ENCODE results near the gene TOX2.

Gene TOX2

DNA sequence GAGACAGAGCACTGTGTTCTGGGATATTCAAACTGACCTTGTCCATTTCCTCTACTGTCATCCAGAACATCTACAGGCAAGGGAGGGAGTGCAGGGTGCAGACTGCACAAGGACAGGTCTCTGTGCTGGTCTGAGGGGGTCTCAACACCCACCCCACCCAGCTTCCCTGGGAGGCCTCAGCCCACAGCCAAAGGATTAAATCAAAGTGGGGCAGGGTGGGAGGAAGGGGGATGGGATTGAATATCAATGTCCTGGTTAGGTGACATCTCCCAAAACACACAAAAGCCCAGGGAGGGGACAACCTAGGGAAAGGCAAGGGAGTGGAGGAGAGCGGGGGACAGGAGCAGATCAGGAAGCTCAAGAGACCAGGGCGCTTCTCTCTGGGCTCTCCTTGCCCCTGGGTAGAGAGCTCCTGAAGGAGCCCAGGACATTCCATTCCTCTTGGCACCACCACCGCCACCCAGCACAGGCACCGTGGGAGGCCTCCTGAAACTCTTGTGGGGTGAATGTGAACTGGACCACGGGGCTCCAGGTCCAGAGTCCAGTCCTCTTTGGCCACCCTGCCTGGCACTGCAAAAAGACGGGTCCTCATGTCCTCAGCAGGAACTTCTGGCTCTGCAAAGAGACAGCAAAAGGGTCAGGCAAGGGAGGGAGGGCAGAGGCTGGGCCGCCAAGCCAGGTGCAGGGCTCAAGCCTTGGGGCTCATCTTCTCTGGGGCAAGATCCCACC lies 198.4 kb downstream of the TOX2 start:
- FAIRE-seq = no peak

DNA sequence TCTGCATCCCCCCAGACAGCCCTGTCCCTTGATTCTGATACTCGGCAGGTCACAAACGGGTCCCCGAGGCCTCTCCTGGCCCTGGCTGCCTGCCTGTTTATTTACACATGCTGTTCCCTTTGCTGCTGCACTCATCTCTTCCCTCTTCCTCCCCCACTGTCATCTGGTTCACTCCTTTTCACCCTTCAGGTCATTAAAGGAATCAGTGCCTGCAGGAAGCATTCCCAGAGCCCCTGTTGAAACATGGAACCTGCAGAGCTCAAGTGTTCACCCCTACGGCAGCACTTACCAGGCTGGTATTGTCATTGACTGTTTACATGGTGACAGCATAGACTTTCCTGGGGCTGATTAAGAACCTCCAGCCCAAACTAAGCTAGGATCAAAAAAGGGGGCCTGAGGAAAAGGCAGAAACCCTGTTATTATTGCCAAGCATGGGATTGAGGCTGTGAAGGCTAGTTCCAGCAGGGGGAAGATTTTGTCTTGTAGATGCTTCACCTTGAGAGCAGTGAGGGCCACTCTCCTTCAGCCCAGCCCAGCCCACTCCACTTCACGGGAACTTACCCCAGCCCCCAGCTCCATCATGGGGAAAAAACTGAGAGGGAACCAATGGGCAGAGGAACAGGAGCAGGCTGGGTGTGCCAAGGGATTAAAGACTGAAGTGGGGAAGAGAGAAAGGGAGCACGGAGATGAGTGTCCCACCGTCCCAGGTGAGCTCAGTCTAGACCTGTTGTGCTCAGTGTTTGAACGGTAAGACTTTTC lies 199.1 kb downstream of the TOX2 start:
- no peak for FAIRE-seq

DNA sequence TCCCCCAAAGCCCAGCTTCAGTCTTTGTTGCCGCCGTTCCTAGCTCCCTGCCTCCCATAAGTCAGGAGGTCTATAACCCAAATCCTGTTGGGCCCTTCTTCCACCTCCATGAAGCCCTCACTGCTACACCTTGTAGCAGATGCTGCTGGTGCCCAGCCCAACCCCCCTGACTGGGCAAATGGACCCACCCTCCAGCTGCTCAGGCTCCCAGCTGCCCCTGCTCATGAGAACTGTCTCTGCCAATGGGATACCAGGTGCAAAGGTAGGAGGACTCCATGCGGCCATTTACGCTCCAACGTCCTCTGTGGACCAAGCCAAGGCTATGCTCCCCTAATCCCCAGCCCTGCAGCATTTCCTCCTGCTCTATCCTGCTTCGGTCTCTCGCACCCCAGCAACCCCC lies 200.5 kb downstream of the TOX2 start:
- FAIRE-seq = no peak

DNA sequence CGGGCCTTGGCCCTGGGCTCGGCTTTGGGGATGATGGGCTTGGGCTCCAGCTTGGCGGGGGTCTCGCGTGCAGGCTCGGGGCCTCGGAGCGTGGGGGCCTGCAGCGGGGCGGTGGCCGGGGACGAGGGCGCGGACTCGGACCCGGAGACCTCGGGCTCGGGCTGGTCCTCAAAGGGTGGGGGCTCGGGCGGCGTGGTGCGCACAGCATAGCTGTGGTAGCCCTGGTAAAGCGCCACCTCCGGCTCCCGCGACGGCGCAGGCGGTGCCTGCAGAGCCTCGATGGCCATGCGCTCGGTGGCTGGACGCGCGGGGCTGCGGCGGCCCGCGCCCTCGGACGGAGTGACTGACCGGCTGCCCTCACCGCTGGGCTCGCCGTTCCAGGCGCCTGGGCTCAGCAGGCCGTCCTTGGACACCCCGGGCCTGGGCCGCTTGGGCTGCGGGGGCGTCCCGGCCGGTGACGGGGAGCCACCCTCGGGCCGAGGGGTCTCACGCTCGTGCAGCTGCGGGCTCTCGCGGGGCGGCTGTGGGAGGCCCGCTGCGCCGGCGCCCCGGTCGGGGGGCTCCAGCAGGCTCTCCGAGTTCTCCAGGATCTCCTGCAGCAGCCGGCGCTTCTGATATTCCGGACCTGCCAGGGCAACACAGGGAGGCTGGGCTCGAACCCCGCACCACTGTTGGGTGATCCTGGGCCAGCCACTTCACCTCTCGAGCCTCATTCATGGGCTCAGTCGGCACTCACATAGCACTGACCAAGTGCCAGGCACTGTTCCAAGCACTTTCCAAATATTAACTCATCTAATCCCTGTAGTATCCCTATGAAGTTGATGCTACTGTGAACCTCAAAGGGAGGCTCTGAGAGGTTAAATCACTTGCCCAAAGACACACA lies 201.4 kb downstream of the TOX2 start:
- no peak for FAIRE-seq

DNA sequence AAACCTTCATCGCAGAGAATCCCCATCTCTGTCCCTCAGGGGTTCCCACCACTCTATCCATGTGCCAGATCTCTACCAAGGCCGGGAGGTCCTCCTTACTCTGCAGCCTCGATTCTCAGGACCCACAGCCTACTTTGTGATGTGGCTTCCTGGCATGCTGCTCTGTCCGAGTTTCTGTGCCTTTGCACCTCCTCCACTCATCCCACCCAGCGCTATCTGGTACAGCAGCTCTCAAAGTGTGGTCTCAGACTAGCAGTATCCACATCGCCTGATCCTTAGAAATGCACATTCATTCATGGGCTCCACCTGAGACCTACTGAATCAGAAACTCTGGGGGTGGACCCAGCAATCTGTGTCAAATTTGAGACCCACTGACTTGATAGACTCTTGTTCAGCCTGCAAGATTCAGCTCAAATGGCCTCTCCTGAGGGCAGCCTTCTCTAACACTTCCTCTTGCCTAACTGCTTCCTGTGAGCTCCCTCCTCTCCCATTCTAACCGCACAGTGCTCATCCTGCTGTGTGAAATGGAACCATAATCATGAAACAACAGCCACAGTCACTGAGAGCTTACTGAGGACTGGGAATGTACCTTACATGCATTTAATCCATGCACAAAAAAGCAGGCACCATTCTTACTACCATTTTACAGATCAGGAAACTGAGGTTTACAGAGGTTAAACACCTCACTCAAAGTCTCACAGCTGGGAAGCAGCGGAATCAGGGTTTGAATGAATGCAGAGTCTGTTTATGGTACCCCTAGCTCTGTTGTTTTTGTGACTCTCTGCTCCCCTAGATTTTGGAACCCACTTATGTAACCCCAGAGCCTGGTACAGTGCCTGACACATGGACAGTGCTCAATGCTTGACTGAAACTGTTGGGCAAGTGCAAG lies 202.9 kb downstream of the TOX2 start:
- FAIRE-seq = no peak

DNA sequence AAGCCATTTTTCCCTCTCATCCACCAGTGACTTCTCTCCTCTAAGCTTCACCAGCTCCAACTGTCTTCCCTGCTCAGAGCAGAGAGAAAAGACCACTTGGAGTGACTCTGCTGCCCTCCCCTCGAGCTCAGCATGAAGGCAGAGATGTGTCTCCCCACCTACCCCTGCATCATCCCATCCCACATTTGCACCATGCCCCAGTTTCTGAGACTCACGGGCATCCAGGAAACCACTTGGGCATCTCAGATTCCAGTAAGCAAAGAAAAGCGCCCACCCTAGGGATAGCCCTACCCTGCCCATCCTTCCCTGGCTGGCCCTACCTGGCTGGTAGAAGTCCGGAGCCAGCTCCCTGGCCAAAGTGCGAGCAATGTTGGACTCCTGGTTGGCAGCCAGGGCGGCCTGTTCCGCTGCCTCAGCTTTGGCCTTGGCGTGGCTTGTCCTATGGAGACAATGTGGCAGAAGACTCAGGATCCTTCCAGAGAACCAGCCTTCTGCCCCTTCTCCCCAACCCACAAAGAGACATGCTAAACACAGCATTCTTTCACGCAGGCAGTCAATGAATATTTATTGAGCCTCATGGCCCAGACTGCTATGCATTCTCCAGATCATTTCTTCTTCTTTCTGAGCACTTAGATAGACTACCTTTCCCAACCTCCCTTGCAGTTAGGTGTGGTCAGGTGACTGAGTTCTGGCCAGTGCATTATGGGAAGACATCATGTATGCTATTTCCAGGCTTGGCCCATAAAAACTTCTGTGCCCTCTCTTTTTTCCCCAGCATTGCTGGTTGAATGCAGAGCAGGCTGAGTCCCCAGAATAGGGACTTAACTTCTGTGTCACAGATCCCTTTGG lies 203.8 kb downstream of the TOX2 start:
- FAIRE-seq = no peak

Data from TTC549 (cell line).